HG03196 (cell line): Measurements from ENCODE around the gene MISP3.

ENCODE experiments used
- ATAC-seq: cut with Tn5 transposase; IDR thresholded peaks from one replicate; pipeline ENCODE4 v1.9.1; 2021; ENCODE audit not compliant: unreplicated experiment

MISP3 gene

DNA sequence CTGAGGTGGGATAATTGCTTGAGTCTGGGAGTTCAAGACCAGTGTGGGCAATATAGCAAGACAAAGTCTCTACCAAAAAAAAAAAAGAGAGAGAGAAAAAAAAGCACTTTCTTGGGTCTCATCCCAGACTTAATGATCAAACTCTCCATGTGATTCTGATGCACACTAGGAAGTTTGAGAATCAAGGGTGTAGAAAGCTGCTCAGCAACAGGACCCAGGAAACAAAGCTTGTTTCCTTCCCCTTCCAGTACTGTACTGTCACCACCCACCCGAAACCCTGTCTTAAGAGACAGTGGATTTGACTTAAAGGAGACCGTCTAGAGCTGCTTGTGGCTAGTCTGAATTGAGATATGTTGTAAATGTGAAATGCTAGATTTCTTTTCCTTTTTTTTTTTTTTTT is 5.8 kb downstream of the MISP3 start:
- ATAC-seq: no peak

DNA sequence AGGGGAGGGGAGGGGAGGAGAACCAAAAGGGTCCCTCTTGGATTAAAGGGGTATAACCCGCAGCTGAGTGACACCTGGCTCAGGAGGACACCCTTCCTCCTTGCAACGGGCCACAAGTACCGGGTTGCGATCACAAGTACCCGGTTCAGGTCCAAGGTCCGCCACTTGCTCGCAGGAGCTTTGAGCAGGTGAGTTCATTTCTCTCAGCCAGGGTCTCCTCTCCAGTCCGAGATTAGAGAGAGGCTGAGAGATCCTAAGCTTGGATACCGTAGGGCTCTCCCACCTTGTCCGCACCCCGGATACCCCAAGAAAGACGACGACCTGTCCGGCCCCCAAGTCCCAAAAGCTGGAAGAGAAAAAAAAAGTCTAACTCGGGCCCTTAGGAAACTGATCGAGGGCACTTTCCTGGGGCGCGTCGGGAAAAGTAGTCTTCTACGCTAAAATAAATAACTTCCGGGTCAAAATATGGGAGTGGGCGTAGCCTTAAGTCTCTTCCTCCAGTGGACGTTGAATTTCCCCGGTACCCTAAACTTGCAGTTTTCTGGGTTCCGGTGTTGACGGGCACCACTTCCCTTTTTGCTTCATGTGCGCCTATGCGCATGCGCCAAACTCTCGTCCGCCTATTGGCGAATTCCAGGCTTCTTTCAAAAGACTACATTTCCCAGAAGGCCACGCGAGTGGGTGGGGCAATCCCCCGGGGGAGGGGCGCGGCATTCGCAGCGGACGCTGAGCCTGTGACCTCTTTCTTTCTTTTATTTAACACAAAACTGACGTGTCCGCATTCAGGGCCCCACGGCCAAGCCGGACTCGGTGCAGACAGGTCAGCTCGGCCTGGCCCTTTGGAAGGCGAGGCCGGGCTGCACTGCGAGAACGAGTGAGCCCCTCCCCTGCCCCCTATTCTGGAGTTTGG is 8.6 kb downstream of the MISP3 start:
- peak; percentile 83 for ATAC-seq

DNA sequence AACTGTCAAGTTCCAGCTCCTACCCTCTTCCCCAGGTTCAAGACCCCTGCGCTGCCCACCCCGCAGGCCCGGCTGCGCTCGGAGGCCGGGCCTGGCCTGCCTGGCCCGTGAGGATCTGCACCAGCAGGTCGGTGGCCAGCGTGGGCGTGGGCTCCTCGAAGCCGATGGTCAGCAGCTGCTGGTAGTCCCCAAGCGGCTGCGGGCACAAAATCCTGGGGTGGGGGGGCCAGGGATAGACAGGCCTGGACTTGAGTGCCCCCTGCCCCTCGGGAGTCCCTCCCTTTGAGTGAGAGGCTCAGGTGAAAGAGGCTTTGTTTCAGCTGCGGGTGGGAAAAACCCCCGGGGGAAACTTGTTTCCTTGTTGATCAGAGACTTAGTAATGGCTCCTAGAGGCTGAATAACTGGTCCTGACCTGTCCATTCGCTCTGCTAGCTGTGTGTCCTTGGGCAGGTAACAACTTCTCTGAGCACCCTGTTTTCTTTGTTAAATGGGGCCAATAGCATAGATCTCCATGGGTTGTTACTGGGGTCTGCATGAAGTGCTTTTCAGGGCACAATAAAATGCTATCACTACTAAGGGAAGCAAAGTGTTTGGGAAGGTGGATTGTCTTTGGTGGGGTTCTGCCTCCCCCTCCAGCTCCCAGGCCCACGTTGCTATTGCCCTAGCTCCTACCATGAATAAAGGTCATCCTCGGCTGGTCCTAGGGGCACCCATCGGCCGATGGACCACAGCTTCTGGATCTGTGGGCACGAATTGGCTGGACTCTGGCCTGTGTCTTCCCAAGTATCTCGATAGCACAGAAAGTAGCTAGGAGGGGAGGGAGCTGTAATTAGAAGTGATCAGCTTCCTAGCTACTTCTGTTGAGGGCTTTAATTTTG is 9.4 kb downstream of the MISP3 start:
- peak; percentile 21 for ATAC-seq

DNA sequence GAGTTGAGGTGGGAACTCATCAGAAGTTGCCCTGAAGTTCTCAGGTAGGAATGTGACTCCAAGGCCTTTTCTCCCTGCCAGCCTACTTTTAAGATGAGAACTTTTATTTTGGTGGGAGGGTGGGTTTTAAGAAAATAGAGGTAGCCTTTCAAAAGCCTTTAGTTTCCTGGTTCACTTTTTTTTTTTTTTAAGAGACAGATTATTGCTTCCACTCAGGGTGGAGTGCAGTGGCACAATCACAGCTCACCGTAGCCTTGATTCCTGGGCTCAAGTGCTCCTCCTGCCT is 10.0 kb downstream of the MISP3 start:
- ATAC-seq: no peak

DNA sequence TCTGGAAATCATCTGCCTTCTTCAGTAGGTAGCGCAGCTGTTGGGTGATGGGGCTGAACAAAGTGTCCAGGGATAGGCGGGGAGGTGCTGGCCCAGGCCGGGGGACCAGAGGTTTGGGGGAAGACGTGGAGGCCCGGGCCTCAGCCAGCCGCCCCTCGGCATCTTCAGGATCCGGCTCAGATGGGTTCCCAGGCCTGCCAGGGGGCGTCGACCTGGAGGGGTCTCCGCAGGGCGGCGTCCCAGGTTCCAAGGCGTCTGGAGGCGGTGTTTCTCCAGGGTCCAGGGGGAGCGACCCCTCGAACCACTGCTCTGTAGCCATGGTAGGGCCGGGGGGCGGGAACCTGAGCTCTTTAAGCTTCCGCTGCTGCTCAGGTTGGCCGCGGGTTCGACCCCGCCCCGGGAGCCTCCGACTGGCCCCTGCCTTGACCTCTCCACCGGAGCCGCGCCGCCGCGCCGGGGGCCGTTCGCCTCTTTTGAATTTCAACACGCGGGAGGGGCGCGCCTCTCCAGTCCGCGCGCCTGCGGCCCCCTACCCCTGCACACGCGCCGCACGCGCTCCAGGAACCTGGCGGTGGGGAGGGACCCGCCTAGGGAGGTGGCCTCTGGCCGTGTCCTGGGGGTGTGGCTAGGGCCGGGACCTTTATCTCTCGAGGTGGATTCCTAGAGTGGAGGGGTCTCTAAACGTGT is 12.9 kb downstream of the MISP3 start, which contains the start of gene C19orf67:
Gene C19orf67 (minus strand): TSS at position 475 of the 687 bp plus-strand sequence. CDS start 156 bp downstream, at position 319.
- no peak for ATAC-seq

DNA sequence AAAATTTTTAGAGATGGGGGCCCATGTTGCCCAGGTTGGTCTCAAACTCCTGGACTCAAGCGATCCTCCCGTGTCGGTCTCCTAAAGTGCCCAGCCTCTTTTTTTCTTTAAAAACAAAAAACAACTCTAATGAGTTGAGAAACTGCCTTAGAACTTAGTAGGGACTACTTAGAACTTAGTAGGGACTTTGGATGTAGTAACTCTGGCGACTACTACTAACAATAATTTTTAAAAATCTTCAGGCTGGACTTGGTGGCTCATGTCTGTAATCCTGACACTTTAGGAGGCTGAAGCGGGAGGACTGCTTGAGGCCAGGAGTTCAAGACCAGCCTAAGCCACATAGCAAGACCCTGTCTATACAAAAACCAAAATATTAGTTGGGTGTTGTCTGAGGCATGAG is 13.5 kb downstream of the MISP3 start:
- no peak for ATAC-seq

DNA sequence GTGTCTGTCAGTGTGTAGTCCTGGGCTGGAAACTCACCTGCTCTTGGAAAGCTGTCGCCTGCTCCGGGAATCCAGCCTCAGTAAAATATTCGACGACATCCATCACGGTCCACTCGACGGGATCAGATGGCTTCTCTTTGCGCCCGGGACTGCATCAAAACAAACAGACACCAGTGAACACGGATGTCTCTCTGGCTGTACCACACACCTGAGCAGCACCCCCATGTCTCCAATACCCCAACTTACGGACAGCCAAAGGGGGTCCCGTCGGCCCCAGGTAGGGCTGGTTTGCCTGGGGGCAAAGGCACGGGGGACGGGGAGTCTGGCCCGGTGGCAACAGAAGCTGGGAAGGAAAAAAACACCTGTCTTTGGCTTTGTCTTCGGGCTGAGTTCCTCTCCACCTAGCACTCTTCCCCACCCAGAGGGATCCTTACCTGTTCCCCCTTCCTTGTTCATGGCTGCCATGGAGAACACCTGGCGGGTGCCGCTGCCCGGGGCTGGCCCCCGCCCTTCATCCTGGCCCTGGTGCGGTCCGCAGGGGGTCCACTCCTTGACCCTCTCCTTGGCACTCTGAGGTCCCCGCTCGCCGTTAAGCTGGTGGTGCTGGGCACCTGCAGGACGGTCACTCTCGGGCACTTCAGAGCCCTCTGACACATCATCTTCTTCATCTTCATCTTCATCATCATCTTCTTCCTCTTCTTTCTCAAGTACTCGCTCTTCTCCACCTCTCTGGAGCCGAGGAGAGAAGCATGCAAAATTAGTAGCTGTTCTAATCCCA is 16.2 kb downstream of the MISP3 start:
- ATAC-seq: no peak

DNA sequence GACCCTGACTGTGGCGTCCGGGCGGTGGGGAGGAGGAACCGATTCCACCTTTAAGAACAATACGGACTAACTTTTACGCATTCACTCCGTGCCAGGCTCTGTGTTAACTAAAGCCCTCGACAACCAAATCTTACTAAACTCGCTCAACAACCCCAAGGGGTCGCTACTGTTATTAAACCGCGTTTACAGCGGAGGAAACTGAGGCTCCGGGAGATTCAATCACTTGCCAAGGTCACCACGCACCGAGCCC is 16.8 kb downstream of the MISP3 start:
- no peak for ATAC-seq

DNA sequence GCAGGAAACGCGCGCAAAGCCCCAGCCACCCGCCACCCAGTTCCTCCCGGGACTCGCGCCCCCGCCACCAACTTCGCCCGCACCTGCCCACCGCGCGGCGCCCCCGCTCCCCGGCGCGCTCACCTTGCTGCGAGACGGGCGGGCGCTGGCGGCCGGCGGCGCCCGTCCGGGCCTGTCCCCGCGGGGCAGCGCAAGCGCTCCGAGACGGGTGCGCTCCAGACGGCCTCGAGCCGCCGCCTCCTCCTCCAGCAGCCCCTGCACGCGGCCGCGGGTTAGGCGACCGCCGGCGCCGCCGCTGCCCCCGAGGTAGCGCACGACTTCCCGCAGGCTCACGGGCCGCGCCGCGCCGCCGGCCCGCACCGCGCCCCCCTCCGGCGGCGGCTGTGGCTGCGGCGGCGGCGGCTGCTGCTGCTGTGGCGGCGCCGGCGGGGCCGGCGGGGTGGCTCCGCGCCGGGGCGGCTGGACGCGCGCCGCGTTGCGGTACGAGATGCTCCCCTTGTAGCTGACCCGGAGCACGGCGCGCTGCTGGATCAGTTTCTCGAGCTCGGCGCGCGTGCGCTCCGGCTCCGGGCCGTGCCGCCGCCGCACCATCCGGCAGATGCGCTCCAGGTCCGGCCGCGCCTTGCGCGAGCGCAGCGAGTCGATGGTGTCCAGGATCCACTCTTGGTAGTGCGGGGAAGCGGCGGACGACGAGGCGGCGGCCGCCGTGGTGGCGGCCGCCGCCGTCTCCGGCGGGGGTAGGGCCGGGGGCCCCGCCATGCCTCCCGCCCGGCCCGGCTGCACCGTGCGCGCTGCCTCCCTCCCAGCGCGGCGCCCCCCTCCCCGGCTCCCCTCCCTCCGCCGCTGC is 17.3 kb downstream of the MISP3 start:
- no peak for ATAC-seq

DNA sequence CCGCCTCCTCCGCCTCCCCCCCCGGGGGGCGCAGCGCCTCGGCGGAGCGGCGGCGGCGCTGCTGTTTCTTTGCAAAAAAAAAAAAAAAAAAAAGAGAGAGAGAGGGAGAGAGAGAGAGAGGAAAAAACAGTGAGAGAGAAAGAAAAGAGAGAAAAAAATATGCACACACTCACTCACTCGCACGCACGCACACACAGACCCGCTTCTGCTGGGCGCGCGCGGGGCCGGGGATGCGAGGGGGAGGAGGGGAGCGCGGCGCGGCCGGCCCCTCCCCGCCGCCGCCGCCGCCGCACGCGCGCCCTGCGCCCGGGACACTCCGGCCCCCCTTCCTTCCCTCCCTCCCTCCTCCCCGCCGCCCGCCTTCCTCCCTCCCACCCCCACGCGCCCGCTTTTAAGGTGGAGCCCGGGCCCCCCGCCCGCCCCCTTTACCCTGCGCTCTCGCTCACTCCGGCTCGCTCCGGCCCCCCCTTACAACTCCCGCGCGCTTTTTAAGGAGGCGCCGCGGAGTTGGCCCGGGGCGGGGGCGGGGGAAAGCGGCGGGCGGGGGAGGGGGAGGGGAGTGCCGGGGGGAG is 18.0 kb downstream of the MISP3 start, which contains the start of gene SAMD1:
Gene SAMD1 (minus strand): TSS at position 243 of the 572 bp plus-strand sequence.
- ATAC-seq: peak; percentile 30

DNA sequence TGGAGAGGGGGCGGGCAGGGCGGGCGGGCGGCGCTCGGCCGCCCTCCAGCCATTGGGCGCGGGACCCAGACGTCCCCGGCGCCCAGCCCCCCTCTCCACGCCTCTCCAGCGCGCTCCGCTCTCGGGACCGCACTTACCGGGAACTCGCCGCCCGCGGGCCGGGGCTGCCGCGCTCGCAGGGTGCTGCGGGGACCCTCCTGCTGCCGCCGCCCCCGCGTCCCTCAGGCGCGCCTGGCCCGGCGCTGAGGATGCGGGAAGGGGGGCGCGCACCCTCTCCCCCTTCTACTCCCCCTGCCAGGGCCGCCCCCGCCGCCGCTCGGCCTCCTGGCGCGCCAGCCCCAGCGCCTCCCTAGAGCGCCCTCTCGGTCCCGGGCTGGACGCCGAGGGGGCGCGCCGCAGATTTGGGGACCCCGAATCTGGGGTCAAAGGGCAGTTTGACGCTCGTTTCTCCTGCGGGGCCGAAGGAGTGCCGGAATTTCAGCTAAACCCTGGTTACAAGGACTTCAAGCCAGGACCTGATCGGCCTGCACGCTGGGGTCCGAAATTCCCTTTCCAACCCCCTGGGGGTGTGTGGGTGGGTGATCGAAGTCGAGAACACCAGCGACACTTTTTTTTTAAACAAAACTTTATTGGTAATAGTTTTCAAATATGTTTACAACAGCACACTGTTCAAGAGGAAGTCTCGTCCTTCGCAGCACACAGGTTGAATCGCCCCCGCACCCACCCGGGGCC is 18.7 kb downstream of the MISP3 start:
- ATAC-seq: peak; percentile 56

DNA sequence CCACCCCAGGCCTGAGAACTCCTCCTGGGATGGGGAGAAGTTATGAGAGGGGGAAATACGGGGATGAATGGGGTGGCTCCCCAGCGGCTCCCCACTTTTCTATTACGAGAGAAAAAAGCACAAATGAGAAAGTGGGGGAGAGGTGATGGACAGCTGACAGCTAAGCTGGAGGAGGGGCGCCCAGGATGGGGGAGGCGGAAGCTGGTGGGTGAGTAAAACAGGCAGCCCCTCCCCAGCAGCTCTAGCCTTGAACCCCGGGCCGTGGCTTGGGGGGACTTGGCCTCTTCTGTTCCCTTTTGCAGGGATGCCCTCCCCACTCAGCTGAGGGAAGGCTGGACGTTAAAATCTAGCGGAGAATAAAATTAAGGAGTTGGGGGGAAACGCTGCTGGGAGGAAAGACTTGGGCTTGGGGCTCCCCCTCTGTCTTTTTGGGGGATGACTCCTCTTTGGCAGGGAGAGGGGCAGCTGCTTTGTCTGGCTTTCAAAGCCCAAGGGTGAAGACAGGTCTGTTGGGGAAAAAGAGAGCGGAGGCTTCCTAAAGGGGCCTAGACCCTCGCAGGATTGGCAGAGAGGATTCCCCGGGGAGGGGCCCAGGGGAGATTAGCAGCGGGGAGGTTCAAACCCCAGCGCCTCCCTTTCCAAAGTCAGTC is 19.4 kb downstream of the MISP3 start:
- ATAC-seq: peak; percentile 17

DNA sequence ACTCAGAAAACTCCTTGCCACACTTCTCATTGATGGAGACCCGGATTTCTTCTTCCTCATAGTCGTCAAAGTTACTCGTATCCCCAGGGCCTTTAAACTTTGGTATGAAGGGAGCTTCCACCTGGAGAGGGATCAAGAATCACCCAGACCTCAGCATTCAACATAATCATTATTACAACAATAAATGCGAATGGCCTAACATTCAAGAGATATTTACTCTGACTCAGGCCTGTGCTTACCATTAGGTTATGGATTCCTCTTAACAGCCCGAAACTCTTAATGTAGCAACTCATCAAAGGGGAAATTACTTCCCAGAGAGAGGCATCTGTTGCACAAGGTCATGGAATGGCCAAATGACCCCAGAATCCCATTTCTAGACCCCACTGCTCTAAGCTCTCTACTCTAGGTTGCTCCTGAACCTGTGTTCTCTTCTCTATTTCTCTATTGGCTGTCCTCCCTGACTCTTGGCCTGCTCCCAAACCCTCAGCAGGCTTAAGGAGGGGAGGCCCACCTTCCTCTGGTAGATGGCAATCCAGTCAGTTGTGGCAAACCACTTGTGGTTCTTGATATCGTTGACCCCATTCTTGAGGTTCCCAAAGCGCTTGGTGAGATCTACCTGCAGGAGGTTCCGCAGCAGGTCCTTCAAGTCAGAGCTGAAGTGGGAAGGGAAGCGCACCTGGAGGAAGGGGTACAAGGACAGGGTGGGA is 20.7 kb downstream of the MISP3 start:
- ATAC-seq: no peak

DNA sequence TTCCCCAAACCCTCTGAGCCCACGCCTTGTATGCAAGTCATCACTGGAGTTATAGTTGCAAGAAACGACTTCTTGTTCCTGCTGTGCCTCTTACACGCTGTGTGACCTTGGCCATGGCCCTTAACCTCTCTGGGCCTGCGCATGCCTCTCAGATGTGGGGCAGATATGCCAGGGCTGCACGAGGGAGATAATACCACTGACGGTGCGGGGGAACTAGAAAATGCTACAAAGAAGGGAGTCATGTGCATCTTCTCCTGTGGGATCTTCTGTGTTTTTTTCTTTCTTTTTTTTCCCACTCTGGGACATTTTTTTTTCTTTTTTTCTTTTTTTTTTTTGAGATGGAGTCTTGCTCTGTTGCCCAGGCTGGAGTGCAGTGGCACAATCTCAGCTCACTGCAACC is 22.3 kb downstream of the MISP3 start:
- ATAC-seq: no peak

DNA sequence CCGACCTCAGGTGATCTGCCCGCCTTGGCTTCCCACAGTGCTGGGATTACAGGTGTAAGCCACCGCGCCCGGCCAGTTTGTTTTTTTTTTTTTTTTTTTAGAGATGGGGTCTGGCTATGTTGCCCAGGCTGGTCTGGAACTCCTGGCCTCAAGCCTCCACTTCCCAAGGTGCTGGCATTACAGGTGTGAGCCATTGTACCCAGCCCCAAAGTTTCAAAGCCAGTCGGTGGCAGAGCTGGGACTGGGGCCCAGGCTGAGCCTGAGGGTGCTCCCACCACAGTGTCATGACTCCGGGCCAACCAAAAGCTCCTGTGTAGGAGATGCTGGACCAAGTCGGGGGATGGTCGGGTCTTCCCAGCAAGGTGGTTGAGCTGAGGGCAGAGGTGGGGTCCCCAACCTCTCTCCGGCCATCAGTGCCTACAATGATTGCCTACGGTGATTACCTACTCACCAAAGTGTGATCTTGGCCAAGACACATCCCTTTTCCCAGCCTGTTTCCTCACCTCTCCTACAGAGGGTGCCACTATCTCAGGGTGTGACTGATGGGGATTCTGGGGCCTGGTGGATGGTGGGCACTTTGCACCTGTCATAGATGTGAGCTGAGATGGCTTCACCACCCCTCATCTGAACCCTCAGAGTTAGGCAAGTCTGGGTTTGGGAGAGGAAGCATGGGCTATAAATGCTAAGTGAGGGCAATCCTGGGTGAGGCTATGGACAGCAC is 23.8 kb downstream of the MISP3 start:
- ATAC-seq: no peak

DNA sequence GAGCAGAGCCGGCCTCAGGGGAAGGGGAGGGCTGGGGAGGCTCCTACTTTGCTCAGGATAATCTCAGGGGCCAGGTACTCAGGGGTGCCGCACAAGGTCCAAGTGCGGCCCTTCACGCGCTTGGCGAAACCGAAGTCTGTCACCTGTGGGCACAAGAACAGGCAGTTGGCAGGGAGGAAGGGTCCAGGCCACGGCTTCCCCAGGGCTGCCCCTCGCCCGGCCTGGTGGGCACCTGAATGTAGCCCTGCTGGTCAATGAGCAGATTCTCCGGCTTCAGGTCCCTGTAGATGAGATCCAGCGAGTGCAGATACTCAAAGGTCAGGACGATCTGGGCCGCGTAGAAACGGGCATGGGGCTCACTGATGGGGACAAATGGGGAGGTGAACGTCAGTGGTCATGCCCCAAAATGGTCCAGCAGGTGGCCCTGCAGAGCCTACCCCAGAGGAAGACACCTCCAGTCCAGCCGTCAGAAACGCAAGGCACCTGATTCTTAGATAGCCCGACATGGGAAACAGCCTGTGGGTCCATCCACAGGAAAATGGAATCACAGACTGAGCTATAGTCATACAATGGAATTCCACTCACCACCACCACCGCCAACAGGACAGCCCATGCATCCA is 25.1 kb downstream of the MISP3 start:
- ATAC-seq: no peak
